Measurements from ENCODE around the gene FCF1. TPM values are rescaled to one million over a fixed set of nuclear protein-coding genes. Genes with fewer than 3 reads are reported as not detected.

The FCF1 gene
- total RNA-seq, 6 donors from 2014 or later, result 11.5 to 40.4 (median 30.0) TPM

DNA sequence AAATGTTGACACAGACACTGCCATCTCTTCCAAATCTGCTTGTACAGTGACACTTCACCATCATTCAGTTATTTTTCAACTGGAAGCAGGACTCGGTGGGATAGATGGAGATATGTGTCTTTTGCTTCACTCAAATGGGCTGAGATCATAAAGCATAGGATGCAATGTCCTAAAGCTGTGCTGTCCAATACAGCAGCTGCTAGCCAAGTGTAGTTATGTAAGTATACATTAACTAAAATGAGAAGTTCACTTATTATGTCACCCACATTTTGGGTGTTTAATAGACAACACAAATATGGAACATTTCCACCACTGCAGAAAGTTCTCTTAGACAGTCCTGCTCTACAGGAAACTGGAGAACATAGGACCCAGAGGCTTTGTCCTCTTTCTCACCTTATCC lies 43.7 kb upstream of the FCF1 start:
- H3K9me3 ChIP-seq, result no peaks in the 10 kb centered on the region
- TF ChIP-seq POLR2A (IDR thresholded peaks at IDR 0.05) (no peak), POLR2AphosphoS5 (IDR thresholded peaks at IDR 0.05) (no peak), EP300 (IDR thresholded peaks at IDR 0.05) (no peak), CTCF (IDR thresholded peaks at IDR 0.05) (no peak)
- WGBS, 2 donors, result 96 to 100% methylated on average over 1 of the region's 1 CpG
- H3K4me1 ChIP-seq, result no peaks in the 10 kb centered on the region
- DNase-seq (no peak), ATAC-seq (ENCODE audit: low FRiP score in 2 of 2) (no peak)
- no peaks in the 10 kb centered on the region for H3K27me3 ChIP-seq
- no peak overlapping the region for H3K4me3 ChIP-seq
- H3K36me3 ChIP-seq, result peaks cover 15 to 96% (median 67%) of the 10 kb centered on the region in 4 donors
- H3K27ac ChIP-seq, result no peak overlapping the region

DNA sequence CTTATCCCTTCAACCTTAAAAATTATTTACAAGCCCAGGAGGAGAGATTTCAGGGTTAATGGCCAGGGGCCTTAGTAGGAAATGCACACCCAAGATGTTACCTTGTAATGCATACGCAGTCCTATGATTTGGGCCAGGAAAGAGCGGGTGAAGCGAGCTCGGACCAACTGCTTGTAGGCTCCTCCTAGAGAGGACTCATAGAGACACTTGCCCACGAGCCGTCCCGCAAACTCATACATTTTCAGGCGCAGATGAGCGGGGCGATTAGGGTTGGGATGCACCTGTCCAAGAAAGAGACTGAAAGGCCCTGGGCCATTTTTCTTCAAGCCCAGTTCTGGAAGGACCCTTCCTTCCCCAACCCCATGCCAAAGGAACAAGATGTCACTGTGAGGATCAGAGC lies 43.1 kb upstream of the FCF1 start:
- H3K27me3 ChIP-seq, result no peaks in the 10 kb centered on the region
- H3K9me3 ChIP-seq, result no peaks in the 10 kb centered on the region
- no peak overlapping the region for H3K27ac ChIP-seq
- no peaks in the 10 kb centered on the region for H3K4me1 ChIP-seq
- no peak overlapping the region for H3K4me3 ChIP-seq
- 94 to 97% methylated on average over 10 of the region's 10 CpGs for WGBS, 2 donors
- TF ChIP-seq EP300 (IDR thresholded peaks at IDR 0.05) (no peak), POLR2AphosphoS5 (IDR thresholded peaks at IDR 0.05) (no peak), CTCF (IDR thresholded peaks at IDR 0.05) (no peak), POLR2A (IDR thresholded peaks at IDR 0.05) (no peak)
- ATAC-seq (ENCODE audit: low FRiP score in 2 of 2) (peak in 1 of 2 donors; percentile 34), DNase-seq (no peak)
- peaks cover 15 to 98% (median 71%) of the 10 kb centered on the region in 4 donors for H3K36me3 ChIP-seq

DNA sequence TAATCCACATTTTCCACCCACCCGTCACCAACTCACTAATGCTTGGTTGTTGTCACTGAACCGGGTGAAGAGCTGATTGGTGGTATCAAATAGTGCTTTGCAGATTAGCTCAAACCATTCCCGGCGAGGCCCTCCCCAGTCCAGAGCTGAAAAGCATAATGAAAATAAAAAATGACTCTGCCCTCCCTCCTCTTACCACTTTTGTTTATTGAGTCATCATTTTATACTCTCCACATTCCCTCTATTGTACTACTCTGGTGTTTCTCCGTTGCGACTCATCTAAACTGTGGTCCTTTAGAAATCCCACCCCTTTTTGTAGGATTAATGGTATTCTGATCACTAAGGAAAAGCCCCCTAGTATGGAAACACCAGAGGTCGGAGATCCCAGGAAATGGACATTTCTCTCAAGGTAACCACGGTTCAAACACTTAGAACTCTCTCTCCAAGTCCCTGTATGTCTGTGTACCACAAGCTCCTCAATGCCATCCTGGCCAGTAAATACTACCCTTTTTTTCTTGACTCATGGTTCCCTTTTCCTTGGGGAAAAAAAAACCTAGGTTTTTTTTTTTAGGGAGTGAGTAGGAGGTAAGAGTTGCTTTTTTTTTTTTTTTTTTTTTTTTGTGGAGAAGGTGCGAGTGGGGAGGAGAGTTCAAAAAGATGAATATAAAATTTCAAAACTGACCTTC lies 42.1 kb upstream of the FCF1 start:
- no peaks in the 10 kb centered on the region for H3K27me3 ChIP-seq
- DNase-seq (no peak), ATAC-seq (ENCODE audit: low FRiP score in 2 of 2) (no peak)
- peak overlapping the region in 1 of 4 donors; percentile 23 for H3K27ac ChIP-seq
- no peaks in the 10 kb centered on the region for H3K9me3 ChIP-seq
- WGBS, 2 donors, result 89 to 94% methylated on average over 9 of the region's 9 CpGs
- TF ChIP-seq EP300 (IDR thresholded peaks at IDR 0.05) (no peak), POLR2A (IDR thresholded peaks at IDR 0.05) (no peak), CTCF (IDR thresholded peaks at IDR 0.05) (no peak), POLR2AphosphoS5 (IDR thresholded peaks at IDR 0.05) (no peak)
- no peaks in the 10 kb centered on the region for H3K4me1 ChIP-seq
- H3K4me3 ChIP-seq, result no peak overlapping the region
- H3K36me3 ChIP-seq, result peaks cover 24 to 98% (median 75%) of the 10 kb centered on the region in 4 donors

GRCh38 chr14:74671789-74672188 lies 41.2 kb upstream of the FCF1 start:
- peak; percentile 12 to 31 for TF ChIP-seq POLR2AphosphoS5 (IDR thresholded peaks at IDR 0.05)
- no peak for TF ChIP-seq CTCF (IDR thresholded peaks at IDR 0.05)
- peaks cover 31 to 97% (median 79%) of the 10 kb centered on the region in 4 donors for H3K36me3 ChIP-seq
- H3K4me3 ChIP-seq, result no peak overlapping the region
- no peaks in the 10 kb centered on the region for H3K9me3 ChIP-seq
- peak; percentile 36 to 43 for ATAC-seq (ENCODE audit: low FRiP score in 2 of 2)
- WGBS, 2 donors, result 78 to 90% methylated on average over 4 of the region's 4 CpGs
- no peak for DNase-seq
- H3K27ac ChIP-seq, result no peak overlapping the region
- H3K27me3 ChIP-seq, result no peaks in the 10 kb centered on the region
- H3K4me1 ChIP-seq, result no peaks in the 10 kb centered on the region

DNA sequence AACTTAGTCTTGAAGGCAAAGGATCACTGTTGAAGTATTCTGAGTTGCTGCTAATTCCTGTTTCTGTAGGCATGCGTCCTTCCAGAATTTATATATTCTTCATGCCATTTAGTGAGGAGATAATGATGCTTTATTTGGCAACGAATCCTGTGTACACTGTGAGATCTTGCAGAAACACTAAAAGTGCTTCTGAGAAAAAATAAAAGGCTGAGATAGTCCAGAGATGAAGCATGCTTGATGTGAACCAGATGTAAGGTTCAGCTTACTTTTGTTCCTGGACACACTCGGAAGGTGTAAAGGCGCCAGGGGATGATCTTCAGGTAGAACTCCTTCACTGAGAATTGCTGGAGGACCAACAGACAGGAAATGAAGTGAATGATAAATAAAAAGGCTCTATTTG lies 39.2 kb upstream of the FCF1 start:
- Histone ChIP-seq H3K27me3 (no peaks in the 10 kb centered on the region), H3K36me3 (peaks cover 27 to 81% (median 67%) of the 10 kb centered on the region in 4 donors), H3K4me3 (no peak overlapping the region), H3K9me3 (no peaks in the 10 kb centered on the region), H3K4me1 (no peaks in the 10 kb centered on the region), H3K27ac (no peak overlapping the region)
- WGBS, 2 donors, result 84 to 86% methylated on average over 4 of the region's 4 CpGs
- DNase-seq (no peak), ATAC-seq (ENCODE audit: low FRiP score in 2 of 2) (no peak)
- no peak for TF ChIP-seq POLR2A (IDR thresholded peaks at IDR 0.05)
- TF ChIP-seq POLR2AphosphoS5 (IDR thresholded peaks at IDR 0.05), result no peak
- no peak for TF ChIP-seq CTCF (IDR thresholded peaks at IDR 0.05)
- TF ChIP-seq EP300 (IDR thresholded peaks at IDR 0.05), result no peak
